CD4-positive, alpha-beta T cell treated with Interleukin-1 beta for 1 hour (primary cell): Measurements from ENCODE around the gene CD2.

ENCODE experiments used
- DNase-seq, 2 donors: peaks; one replicate each; pipeline ENCODE4 v3.0.0-alpha.2; 2020 to 2022

Gene CD2

DNA sequence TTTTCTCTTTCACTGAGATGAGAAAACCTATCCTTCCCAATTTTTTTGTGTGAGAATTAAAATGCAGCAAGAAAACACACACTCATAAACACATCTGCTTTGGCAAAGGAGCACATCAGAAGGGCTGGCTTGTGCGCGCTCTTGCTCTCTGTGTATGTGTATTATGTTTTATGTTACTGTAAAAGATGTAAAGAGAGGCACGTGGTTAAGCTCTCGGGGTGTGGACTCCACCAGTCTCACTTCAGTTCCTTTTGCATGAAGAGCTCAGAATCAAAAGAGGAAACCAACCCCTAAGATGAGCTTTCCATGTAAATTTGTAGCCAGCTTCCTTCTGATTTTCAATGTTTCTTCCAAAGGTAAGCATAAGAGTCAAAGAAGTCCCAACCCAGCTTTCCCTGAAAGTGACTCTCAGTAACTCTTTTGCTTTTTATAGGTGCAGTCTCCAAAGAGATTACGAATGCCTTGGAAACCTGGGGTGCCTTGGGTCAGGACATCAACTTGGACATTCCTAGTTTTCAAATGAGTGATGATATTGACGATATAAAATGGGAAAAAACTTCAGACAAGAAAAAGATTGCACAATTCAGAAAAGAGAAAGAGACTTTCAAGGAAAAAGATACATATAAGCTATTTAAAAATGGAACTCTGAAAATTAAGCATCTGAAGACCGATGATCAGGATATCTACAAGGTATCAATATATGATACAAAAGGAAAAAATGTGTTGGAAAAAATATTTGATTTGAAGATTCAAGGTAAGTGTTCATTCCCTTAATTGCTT, at the start of gene CD2:
Gene CD2, plus strand, starts transcription at position 233 of the 780 bp plus-strand sequence. Its CDS starts 63 bp downstream, at position 296.
- peak; percentile 59 to 72 for DNase-seq

GRCh38 chr1:116706123-116706522, 48.1 kb upstream of the CD2 start:
- DNase-seq: no peak

DNA sequence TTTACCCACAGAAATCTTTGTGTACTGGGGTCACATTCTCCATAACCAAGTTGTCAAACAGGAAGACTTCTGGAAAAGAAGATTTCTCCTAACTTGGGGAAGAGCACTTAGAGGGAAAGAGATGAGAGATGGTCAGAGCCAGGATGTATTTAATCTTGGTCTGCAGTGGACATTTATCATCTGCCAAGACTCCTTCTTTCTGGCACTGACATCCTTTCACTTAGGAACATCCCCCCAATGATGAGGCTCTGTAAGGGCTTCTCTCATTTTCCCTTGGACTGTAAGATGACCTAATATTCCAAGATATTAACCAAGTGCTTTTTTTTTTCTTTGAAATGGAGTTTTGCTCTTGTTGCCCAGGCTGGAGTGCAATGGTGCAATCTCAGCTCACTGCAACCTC, 47.4 kb upstream of the CD2 start:
- DNase-seq: no peak

GRCh38 chr1:116708255-116708900, 45.9 kb upstream of the CD2 start:
- no peak for DNase-seq

- DNase-seq: no peak
Measured at GRCh38 chr1:116709666-116710167, 44.5 kb upstream of the CD2 start.

DNA sequence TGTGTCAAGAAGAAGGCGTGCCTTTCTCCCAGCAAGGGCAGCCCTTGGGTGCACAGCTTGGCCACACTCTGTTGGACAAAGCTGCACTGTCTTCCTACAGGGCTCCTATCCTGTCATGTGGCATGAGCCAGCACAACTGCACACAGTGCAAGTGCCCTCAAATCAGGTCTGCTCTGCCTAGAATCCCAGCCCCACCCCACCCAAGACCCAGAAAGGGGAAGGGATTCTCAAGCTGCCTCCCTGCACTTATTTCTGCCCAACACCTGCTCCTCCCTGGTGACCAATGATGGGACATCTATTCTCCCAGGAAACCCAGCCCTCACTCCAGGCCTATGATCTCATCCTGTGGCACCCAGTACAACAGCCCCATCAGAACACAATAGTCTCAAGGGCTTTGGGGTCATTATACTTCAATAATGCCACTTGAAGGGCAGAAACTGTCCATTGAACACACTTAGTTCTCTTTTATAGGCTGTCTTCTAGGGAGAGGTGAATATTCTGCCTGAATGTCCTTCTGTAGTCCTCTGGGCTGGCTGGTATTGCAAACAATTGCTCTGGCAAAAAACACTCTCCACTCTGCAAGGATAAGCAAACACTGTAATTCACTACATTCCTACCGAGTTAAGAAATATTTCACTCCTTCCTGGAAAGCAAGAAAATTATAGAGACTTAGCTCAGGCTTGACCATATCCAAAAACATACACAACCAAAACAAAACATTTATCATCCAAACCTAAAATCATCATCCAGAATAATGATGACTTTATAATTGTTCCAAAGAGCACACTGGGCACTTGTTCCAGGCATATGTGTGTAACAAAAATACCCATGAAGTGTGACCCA, 43.6 kb upstream of the CD2 start:
- DNase-seq: no peak

GRCh38 chr1:116711263-116711840, 42.9 kb upstream of the CD2 start:
- no peak for DNase-seq

GRCh38 chr1:116712510-116712909, 41.7 kb upstream of the CD2 start:
- DNase-seq: no peak

DNA sequence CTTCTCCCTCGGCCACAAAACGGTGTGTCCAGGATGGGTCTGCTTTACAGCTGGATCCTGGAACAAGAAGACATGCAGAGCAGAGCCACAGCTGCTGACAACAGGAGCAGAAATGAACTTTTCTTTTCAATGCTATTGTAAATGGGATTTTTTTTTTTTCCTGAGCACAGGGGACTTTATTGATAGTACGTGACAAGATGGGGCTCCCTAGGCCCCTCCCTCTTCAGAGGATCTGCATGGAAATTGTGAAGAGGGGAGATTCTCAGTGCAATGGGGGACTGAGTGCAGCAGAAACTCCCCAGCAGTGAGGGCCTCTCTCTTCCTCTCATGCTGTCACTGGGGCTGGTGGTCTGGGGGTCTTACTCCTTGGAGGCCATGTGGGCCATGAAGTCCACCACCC, 40.8 kb upstream of the CD2 start:
- no peak for DNase-seq

GRCh38 chr1:116716391-116716790, 37.8 kb upstream of the CD2 start:
- DNase-seq: no peak

GRCh38 chr1:116717318-116717717, 36.9 kb upstream of the CD2 start:
- DNase-seq: no peak

DNA sequence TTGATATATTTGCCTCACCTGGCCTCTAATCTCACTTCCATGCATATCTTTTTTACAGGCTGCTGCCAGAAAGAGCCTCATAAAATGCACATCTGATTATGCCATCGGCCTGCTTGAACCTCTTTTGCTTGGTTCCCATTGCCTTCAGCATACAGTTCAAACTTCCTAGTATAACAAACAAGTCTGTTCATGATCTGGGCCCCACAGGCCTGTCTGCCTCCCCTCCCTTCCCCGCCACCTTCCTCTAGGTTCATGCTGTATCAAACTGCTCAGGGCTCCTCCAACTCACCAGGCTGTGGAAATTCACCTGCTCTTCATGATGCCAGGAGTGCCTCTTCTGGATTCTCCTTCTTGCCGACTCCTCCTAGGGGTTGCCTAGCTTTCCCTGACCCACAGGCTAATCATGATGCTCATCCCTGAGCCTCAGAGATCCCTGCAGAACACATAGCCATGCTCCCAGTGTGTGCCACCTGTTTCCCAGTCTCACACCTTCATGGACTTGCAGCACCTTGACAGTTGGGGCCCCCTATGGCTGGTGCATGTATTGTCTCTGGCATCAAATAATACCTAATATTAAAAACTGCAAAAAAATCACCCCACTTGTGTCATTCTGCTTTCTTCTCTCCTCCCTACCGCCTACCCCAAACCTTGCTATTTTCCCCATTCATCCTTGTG, 33.7 kb upstream of the CD2 start:
- no peak for DNase-seq

DNA sequence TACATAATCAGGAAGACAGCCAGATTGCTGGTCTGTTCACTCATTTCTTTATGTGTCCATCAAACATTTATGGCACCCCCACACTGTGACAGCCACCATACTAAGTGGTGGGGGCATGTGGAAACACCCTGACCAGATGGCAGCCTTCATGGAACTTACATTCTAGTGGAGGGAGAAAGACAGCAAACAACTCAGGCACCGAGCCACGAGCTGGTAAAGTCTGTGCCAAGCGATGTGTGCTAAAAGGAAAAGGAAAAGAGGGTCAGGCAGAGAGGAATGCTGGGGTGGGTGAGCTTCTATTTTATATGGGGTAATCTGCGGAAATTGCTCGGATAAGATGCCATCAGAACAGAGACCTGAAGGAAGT, 33.2 kb upstream of the CD2 start:
- DNase-seq: no peak

GRCh38 chr1:116721451-116722007, 32.7 kb upstream of the CD2 start:
- DNase-seq: no peak

DNA sequence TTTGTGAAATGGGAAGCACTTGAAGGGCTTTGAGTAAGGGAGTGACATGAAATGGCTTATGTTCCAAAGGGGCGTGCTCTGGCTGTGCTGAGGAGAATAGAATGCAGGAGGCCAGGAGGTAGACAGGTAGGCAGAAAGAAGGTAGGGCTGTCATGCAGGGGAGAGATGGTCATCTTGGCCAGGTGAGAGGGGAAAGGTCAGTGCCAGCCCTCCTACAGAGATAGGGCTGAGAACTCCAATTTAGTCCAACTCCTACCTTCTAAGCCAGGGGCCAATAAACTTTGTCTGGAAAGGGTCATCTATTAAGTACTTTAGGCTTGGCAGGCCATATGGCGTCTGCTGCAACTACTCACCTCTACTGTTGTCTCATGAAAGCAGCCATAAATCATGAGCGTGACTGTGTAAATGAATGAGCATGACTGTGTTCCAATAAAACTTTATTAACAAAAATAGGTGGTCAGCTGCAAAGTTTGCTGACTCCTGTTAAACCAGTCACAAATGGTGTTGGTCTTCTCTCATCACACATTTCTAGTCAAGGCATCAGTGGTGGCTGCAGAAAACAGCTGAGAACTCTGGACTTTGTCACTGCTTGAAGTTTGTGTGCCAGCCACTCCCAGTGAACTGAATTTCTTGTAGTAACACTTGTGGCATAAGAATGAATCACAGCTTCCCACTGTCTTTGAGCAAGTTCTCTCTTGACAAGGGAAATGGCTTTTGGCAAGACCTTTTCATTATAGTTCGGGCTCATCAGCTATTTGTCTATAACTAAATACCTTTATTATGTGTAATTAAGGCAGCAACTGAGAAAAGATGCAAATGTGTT, 32.0 kb upstream of the CD2 start:
- DNase-seq: no peak

DNA sequence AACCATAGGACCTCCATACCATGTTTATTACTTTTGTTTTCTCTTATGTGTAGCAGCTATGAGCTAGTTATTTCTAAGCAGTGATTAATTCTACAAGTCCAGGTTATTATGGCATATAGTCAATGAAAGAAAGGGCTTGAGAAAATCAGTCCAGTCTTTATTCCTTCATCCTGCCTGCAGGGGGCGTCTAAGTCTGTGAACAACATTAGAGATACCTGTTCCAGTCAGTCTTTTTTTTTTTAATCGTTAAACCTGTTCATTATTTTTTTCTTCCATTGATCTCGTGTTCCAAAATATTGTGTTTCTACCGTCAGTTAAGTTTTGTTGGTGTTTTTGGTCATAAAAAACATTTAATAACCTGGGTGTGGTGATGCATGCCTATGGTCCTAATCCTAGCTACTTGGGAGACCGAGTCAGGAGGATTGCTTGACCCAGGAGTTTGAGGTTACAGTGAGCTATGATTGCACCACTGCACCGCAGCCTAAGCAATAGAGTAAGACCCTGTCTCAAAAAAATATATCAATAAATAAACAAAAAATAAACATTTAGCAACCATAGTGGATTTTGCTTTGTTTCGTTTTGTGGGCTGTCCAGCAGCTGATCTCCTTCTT, 29.4 kb upstream of the CD2 start:
- peak; percentile 74 to 81 for DNase-seq

- DNase-seq: no peak
Measured at GRCh38 chr1:116725798-116726197, 28.4 kb upstream of the CD2 start.

- no peak for DNase-seq
Measured at GRCh38 chr1:116726872-116727820, 27.1 kb upstream of the CD2 start.

GRCh38 chr1:116731439-116731838, 22.8 kb upstream of the CD2 start:
- DNase-seq: no peak

- DNase-seq: no peak
Measured at GRCh38 chr1:116732726-116733125, 21.5 kb upstream of the CD2 start.
